ENCODE results near the gene OXGR1. TPM values are rescaled to one million over a fixed set of nuclear protein-coding genes. Genes with fewer than 3 reads are reported as not detected.

OXGR1 gene
- total RNA-seq, 2 experiments from 2014 or later = not detected

DNA sequence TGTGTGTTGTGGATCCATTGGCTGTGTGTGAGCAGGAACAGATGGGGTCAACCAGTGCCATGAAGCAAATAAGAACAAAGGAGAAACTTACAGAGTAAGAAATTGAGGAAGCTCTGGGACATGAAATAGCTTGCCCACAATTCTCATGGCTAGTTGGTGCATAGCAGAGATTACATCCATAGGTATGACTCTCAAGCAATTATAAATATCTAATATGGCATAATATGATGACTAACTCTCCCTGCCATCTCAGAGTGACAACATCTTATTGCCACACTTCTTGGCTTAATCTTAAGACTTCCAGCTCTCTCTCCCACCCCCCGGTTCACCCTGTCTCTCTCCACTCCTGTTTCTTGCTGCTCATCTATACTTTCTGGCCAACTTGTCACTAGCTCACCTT, 53.3 kb downstream of the OXGR1 start:
- Mint-ChIP-seq H3K27ac (no peak overlapping the region), H3K4me1 (ENCODE audit: low read depth) (no peaks in the 10 kb centered on the region), H3K9me3 (no peaks in the 10 kb centered on the region), H3K4me3 (no peak overlapping the region), H3K36me3 (no peaks in the 10 kb centered on the region), H3K27me3 (no peaks in the 10 kb centered on the region)
- intact Hi-C loops (cut with micrococcal nuclease) = no loop called here
- CTCF ChIA-PET = interaction anchor here (1.1 to 1.2 kb wide), 2 partner anchors 17 to 19 kb away, joined by 3 read pairs; no protein-coding TSS in a partner anchor
- no peak for DNase-seq
- POLR2A ChIA-PET = no interaction called here

DNA sequence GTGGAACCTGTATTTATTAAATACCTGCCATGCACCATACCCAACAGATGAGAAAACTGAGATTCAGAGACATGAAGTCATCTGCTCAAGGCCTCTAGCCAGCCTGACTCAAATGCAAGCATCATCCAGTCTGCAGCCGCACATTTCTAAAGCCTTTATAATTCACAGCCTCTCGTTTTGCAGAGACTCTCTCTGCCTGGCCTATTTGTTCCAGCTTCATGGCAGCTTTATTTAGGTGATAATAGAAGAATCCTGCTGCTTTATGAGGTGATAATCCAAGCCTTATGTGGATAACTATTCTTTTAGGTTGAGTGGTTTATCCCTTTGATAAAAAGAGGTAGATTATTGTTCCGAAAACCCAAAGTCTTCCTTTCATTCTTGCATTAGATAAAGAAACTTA, 58.4 kb downstream of the OXGR1 start:
- Mint-ChIP-seq H3K4me3 (no peak overlapping the region), H3K36me3 (no peaks in the 10 kb centered on the region), H3K4me1 (ENCODE audit: low read depth) (no peaks in the 10 kb centered on the region), H3K9me3 (no peaks in the 10 kb centered on the region), H3K27me3 (no peaks in the 10 kb centered on the region), H3K27ac (no peak overlapping the region)
- intact Hi-C loops (cut with micrococcal nuclease) = no loop called here
- POLR2A ChIA-PET = no interaction called here
- CTCF ChIA-PET = no interaction called here
- DNase-seq = no peak

Other genes starting within 250 kb of the OXGR1 start
- gene MBNL2, start 227.9 kb upstream of the OXGR1 start, total RNA-seq = 10 to 100 TPM; 23.4 to 24.6 TPM